ENCODE data around the gene GMEB1. TPM values are rescaled to one million over a fixed set of nuclear protein-coding genes. Genes with fewer than 3 reads are reported as not detected.

Gene GMEB1
- 17.1 and 17.9 TPM in 2 replicates for total RNA-seq
- long read RNA-seq, full-length matches to known transcripts = 85 of 113 reads
- long read RNA-seq, partial matches to known transcripts = 14 of 113 reads
- long read RNA-seq, other reads (novel, unspliced or antisense) = 14 of 113 reads

GRCh38 chr1:28668191-28668955 is at the start of gene GMEB1:
TSS of gene GMEB1 (plus strand) at chr1:28668784. CDS start at chr1:28683613, 14,829 bp downstream.
- Mint-ChIP-seq H3K9me3 (ENCODE audit: unreplicated experiment) (no peaks in the 10 kb centered on the region), H3K36me3 (ENCODE audit: unreplicated experiment) (peaks cover 3% of the 10 kb centered on the region), H3K4me1 (ENCODE audit: unreplicated experiment) (peaks cover 18% of the 10 kb centered on the region), H3K27ac (ENCODE audit: unreplicated experiment) (peak within 1 kb of the TSS; percentile 99), H3K27me3 (ENCODE audit: unreplicated experiment) (no peaks in the 10 kb centered on the region), H3K4me3 (ENCODE audit: unreplicated experiment) (peak within 1 kb of the TSS; percentile 92)
- TF ChIP-seq, protein P1, sequence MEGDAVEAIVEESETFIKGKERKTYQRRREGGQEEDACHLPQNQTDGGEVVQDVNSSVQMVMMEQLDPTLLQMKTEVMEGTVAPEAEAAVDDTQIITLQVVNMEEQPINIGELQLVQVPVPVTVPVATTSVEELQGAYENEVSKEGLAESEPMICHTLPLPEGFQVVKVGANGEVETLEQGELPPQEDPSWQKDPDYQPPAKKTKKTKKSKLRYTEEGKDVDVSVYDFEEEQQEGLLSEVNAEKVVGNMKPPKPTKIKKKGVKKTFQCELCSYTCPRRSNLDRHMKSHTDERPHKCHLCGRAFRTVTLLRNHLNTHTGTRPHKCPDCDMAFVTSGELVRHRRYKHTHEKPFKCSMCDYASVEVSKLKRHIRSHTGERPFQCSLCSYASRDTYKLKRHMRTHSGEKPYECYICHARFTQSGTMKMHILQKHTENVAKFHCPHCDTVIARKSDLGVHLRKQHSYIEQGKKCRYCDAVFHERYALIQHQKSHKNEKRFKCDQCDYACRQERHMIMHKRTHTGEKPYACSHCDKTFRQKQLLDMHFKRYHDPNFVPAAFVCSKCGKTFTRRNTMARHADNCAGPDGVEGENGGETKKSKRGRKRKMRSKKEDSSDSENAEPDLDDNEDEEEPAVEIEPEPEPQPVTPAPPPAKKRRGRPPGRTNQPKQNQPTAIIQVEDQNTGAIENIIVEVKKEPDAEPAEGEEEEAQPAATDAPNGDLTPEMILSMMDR (IDR thresholded peaks at IDR 0.05) = no peak
- DNase-seq (ENCODE audit: extremely low spot score, unreplicated experiment) = peak; percentile 96

- H3K4me3 Mint-ChIP-seq (ENCODE audit: unreplicated experiment) = no peak overlapping the region
- no peaks in the 10 kb centered on the region for H3K9me3 Mint-ChIP-seq (ENCODE audit: unreplicated experiment)
These were observed 36.9 kb upstream of the GMEB1 start for GRCh38 chr1:28631713-28632112.

DNA sequence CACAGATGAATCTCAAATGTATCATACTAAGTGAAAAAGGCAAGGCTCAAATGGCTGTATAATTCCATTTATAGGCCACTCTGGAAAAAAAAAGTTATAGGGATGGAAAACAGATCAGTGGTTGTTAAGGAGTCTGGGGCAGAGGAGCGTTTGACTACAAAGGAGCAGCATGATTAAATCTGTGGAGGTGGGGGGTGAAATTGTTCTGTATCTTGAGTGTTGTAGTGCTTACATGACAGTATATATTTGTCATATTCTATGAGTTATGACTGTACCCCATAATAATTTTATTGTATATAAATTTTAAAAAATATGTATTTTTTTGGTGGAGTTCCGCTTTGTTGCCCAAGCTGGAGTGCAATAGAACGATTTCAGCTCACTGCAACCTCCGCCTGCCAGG is 36.0 kb upstream of the GMEB1 start:
- Mint-ChIP-seq H3K27me3 (ENCODE audit: unreplicated experiment) (no peaks in the 10 kb centered on the region), H3K27ac (ENCODE audit: unreplicated experiment) (peak overlapping the region; percentile 15), H3K36me3 (ENCODE audit: unreplicated experiment) (peaks cover 3% of the 10 kb centered on the region), H3K4me1 (ENCODE audit: unreplicated experiment) (peaks cover 7% of the 10 kb centered on the region), H3K4me3 (ENCODE audit: unreplicated experiment) (no peak overlapping the region), H3K9me3 (ENCODE audit: unreplicated experiment) (no peaks in the 10 kb centered on the region)
- TF ChIP-seq, protein P1 (IDR thresholded peaks at IDR 0.05) = no peak
- no peak for DNase-seq (ENCODE audit: extremely low spot score, unreplicated experiment)

More at GRCh38 chr1:28631713-28632112, 36.9 kb upstream of the GMEB1 start:
- DNase-seq (ENCODE audit: extremely low spot score, unreplicated experiment) = no peak
- Mint-ChIP-seq H3K36me3 (ENCODE audit: unreplicated experiment) (peaks cover 3% of the 10 kb centered on the region), H3K27me3 (ENCODE audit: unreplicated experiment) (no peaks in the 10 kb centered on the region), H3K27ac (ENCODE audit: unreplicated experiment) (no peak overlapping the region), H3K4me1 (ENCODE audit: unreplicated experiment) (peaks cover 7% of the 10 kb centered on the region)
- TF ChIP-seq, protein P1 (IDR thresholded peaks at IDR 0.05) = no peak

DNA sequence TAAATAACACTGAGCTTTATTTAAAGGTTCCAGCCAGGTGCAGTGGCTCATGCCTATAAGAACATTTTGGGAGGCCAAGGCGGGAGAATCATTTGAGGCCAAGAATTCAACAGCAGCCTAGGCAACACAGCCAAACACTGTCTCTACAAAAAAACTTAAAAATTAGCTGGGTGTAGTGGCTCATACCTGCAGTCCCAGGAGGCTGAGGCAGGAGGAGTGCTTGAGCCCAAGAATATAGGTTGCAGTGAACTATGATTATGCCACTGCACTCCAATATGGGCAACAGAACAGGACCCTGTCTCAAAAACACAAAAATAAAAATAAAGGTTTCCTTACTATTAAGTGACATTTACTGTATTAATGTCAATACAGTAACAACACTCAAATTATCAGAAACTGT is 27.8 kb upstream of the GMEB1 start:
- H3K9me3 Mint-ChIP-seq (ENCODE audit: unreplicated experiment) = no peaks in the 10 kb centered on the region
- TF ChIP-seq, protein P1 (IDR thresholded peaks at IDR 0.05) = peak; percentile 36
- DNase-seq (ENCODE audit: extremely low spot score, unreplicated experiment) = no peak
- H3K27ac Mint-ChIP-seq (ENCODE audit: unreplicated experiment) = peak overlapping the region; percentile 99
- H3K4me1 Mint-ChIP-seq (ENCODE audit: unreplicated experiment) = peaks cover 34% of the 10 kb centered on the region
- H3K36me3 Mint-ChIP-seq (ENCODE audit: unreplicated experiment) = peaks cover 3% of the 10 kb centered on the region
- H3K4me3 Mint-ChIP-seq (ENCODE audit: unreplicated experiment) = peak overlapping the region; percentile 32
- no peaks in the 10 kb centered on the region for H3K27me3 Mint-ChIP-seq (ENCODE audit: unreplicated experiment)

DNA sequence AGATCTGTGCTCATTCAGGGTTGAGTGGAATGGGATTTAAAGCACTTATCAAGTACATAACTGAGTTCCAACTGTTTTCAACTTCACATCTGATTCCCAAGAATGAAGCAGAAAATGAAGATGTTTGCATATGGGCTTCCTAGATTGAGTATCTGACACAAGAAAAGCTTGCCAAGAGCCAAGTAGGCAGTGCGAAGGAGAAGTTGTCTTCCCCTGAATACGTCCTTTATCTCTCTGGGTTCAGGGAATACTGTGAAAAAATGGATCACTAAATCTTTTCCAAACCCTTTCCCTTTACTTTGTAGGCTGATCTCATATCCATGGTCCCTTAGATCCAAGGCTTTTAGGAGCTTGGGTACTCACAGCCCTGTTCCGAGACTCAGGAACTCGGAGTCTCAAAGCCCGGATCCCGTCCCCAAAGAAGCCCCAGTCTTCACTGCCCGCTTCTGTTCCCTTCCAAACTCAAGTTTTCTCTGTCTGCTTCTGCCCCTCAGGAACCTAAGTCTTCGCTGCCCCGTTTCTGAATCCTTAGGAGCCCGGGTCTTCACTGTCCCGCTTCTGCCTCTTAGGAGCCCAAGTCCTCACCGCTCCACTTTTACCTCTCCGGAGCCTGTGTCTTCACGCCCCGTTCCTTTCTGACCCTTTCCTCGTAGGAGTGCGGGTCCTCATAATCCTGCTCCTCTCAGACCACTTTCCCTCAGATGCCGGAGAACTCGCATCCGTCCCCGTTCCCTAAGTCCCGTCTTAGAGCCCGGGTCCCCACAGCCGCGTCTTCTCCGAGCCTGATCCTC is 26.3 kb upstream of the GMEB1 start:
- H3K9me3 Mint-ChIP-seq (ENCODE audit: unreplicated experiment) = no peaks in the 10 kb centered on the region
- no peak for DNase-seq (ENCODE audit: extremely low spot score, unreplicated experiment)
- no peaks in the 10 kb centered on the region for H3K27me3 Mint-ChIP-seq (ENCODE audit: unreplicated experiment)
- H3K36me3 Mint-ChIP-seq (ENCODE audit: unreplicated experiment) = no peaks in the 10 kb centered on the region
- H3K4me3 Mint-ChIP-seq (ENCODE audit: unreplicated experiment) = peak overlapping the region; percentile 99
- TF ChIP-seq, protein P1 (IDR thresholded peaks at IDR 0.05) = no peak
- H3K27ac Mint-ChIP-seq (ENCODE audit: unreplicated experiment) = peak overlapping the region; percentile 99
- H3K4me1 Mint-ChIP-seq (ENCODE audit: unreplicated experiment) = peaks cover 37% of the 10 kb centered on the region
